Hematopoietic multipotent progenitor cell (in vitro differentiated cells): ENCODE measurements around the gene SERPINB8. TPM values are rescaled to one million over a fixed set of nuclear protein-coding genes. Genes with fewer than 3 reads are reported as not detected.

Experiments used
- DNase-seq, 3 donors: peaks; one replicate each; pipeline ENCODE4 v3.0.0-alpha.2; 2011 to 2015; ENCODE audit warnings: low read depth in 2 of 3, low spot score in 2 of 3
- total RNA-seq: library from RNA; depleted of rRNA; stranded (reverse); fragments of >200 nt; gene quantifications from one replicate; pipeline ENCODE4 v1.2.3, GENCODE V29; 2012

Gene SERPINB8
- total RNA-seq, 1 donor: 3.8 TPM

DNA sequence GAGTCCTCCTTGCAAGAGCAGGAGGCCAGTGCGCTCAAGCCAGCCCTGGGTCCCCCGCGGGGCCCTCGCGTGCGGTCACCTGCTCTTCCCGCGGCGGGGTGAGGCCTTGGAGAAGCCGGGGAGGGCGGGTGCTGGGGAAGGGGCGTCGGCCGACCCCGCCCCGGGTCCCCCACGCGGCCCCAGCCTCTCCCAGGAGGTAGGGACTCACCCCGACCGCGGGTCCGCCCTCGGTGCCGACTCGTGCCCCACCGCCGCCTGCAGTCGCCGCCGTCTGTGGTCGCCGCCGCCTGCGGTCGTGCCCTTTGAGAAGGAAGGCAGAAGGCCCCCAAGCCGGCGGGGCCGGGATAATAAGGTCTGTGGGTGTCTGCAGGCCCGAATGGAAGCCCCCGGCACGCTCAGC is 32.7 kb downstream of the SERPINB8 start:
- DNase-seq: no peak

DNA sequence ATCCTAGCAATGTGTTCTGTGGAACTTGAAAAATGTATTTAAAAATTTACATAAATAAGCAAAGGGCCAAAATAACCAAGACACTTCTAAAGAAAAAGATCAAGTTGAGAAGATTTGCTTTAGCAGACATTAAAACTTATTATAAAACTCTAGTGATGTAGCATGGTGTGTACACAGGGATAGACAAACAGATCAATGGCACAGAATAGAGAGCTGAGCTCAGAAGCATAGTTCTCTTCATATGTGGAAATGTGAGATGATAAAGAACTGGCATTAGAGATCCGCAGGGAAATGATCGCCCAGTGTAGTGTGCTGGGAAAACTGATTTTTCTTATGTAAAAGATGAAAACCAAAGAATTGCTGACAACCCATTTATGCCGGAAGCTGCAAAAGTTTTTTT is 39.4 kb downstream of the SERPINB8 start:
- no peak for DNase-seq

DNA sequence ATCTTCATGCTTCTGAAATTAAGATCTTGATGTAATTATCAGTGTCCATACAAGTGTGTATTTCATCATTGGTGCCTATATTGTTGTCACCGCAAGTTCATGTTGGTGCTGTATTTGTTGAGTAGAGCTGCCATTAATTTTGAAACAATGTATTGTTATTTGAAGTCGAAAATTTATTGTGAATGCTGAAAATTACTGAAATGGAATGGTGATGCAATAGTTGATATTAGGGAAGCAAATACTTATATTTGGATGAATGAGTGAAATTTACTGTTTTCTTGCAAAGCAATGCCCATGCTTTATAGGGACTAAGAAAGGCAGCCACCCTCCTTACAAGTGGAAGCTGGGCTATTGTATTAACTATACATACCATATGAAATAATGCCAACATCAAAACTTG is 41.6 kb downstream of the SERPINB8 start:
- no peak for DNase-seq

GRCh38 chr18:64017870-64018269 is 48.0 kb downstream of the SERPINB8 start:
- peak in 2 of 3 donors; percentile 9 to 62 for DNase-seq

DNA sequence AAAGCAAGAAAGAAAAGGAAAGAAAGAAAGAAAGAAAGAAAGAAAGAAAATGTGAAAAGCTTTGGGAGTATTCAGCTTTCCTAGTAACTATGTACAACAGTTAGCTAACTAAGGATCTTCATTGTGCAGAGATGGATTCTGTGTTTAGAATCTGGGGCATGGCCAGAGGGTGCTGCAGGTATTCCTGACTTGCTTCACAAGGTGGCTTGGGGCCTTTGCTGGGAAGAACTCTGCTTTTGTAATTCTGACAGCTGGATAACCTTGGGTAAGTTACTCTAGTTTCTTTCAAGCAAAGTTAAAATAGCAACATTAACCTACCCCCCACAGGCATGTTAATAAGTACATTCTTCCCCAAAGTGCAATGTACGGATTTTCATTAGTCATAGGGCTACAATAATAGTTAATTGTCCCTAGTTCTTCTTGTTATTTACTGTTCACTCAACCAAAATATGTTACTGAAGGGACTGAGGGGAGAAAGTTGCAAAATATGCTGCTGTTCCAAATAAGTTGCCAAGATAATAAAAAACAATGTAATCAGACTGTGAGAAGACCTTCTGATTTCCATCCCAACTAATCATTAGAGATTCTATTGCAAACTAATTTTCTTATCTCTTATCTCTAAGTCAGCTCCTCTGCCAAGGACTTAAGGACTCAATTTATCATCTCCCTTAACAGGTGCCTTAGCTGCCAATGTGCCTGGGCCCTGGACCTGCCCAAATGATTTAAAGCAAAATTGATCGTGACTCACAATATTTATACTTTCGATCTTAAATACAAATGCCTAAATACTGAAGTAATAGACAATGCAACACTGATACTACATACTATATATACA is 50.3 kb downstream of the SERPINB8 start:
- DNase-seq: no peak

DNA sequence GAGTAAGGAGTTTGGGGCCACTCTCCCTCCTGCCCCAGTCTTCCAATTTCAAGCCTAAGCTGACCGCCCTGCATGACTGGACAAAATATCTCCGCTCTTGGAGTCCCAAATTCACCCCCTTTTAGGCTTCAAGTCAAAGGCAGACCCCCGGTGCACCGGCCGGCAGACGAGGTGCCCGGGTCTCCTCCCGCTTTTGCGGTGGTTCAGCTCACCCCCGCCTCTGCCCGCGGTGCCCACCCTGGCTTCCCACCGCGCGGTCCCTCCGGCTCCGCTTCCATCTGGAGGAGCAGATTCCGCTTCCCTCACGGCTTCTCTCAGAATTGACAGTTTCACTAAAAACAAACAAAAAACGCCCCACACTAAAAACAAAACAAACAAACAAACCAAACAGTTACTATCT is 56.5 kb downstream of the SERPINB8 start:
- no peak for DNase-seq

- DNase-seq: no peak
Observed at GRCh38 chr18:64027931-64028695, 58.2 kb downstream of the SERPINB8 start.

- DNase-seq: no peak
Observed at GRCh38 chr18:64029096-64029495, 59.2 kb downstream of the SERPINB8 start.

- no peak for DNase-seq
Observed at GRCh38 chr18:64031411-64031810, 61.5 kb downstream of the SERPINB8 start.

DNA sequence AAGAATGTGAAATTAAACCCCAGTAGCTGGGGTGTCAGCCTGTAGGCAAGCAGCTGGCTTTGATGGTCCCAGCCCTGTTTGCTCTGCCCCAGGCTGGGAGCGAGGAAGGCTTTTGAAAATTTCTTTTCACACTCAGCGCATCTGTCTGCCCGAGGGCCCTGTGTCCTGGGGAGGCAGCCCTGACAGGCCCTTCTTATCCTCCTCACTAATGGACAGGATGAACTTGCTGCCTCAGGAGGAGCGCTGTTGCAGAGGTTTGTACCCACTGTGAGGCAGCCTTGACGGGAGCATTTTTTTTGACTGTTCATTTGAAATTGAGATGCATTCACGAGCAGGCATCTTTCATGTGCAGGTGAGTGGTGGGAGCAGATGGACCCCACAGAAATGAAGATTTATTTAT is 62.4 kb downstream of the SERPINB8 start:
- DNase-seq: no peak

GRCh38 chr18:64037812-64038414 is 68.0 kb downstream of the SERPINB8 start:
- DNase-seq: peak in 2 of 3 donors; percentile 29 to 65

Other genes starting within 250 kb of the SERPINB8 start
- gene SERPINB7, start 194.7 kb upstream of the SERPINB8 start, total RNA-seq: not detected
- 0.27 TPM for gene SERPINB2, start 82.4 kb upstream of the SERPINB8 start, total RNA-seq
- gene SERPINB10, start 62.1 kb upstream of the SERPINB8 start, total RNA-seq: 0.27 TPM
- not detected for gene HMSD, start 20.8 kb upstream of the SERPINB8 start, total RNA-seq
- not detected for gene LINC00305, start 179.0 kb downstream of the SERPINB8 start, total RNA-seq